Transverse colon (tissue), 4 donors: ENCODE data around the gene SEMA5B. TPM values are rescaled to one million over a fixed set of nuclear protein-coding genes. Genes with fewer than 3 reads are reported as not detected.

Experiments
- DNase-seq: peaks from one replicate; pipeline ENCODE4 v3.0.0-alpha.2; 2019
- H3K27ac ChIP-seq, 4 donors: fragments of 200-600 bp; sonication (generic); 2 replicates each; pipeline ENCODE4 v1.5.1; 2016 to 2018; ENCODE audit warnings: inconsistent platforms in 4 of 4
- H3K27me3 ChIP-seq: fragments of 200-600 bp; sonication (generic); 2 replicates; pipeline ENCODE4 v1.5.1; 2017; ENCODE audit warnings: inconsistent platforms
- H3K36me3 ChIP-seq, 4 donors: fragments of 200-600 bp; sonication (generic); 2 replicates each; pipeline ENCODE4 v1.5.1; 2017 to 2019; ENCODE audit warnings: inconsistent platforms in 4 of 4
- H3K4me1 ChIP-seq, 4 donors: fragments of 200-600 bp; sonication (generic); 2 replicates each; pipeline ENCODE4 v1.5.1; 2017 to 2020; ENCODE audit warnings: inconsistent platforms in 4 of 4
- H3K4me3 ChIP-seq, 4 donors: fragments of 200-600 bp; sonication (generic); 1 replicate in 1 of 4; 2 replicates in 3 of 4; pipeline versions ENCODE4 v1.5.1 to v1.6.1; 2017 to 2019; ENCODE audit warnings: inconsistent platforms in 4 of 4
- H3K9me3 ChIP-seq, 2 donors: fragments of 200-600 bp; sonication (generic); 2 replicates each; pipeline ENCODE4 v1.5.1; 2017 to 2019; ENCODE audit warnings: inconsistent platforms in 2 of 2
- EP300 ChIP-seq: sonication (generic); formaldehyde crosslinking; IDR thresholded peaks from one replicate; pipeline ENCODE4 v1.6.1; 2017; ENCODE audit warnings: antibody characterized with exemption, low read depth
- POLR2A ChIP-seq: fragments of 450-650 bp; IDR thresholded peaks from one replicate; pipeline ENCODE4 v1.6.1; 2016; ENCODE audit warnings: antibody characterized with exemption, mild to moderate bottlenecking, moderate library complexity
- POLR2AphosphoS5 ChIP-seq, 3 donors: sonication (generic); formaldehyde crosslinking; IDR thresholded peaks; one replicate each; pipeline ENCODE4 v1.6.1; 2016; ENCODE audit warnings: antibody characterized with exemption in 3 of 3
- WGBS, 2 donors: methylation state at CpG; one replicate each; pipeline ENCODE4 v1.1.5; 2018; ENCODE audit warnings: low coverage in 1 of 2; 5-methylcytosine and 5-hydroxymethylcytosine counted together
- in situ Hi-C, 4 donors: fragments of 200-750 bp; cut with MboI; loops; one replicate each; pipeline versions ENCODE4 v1.15.0 to v1.15.1; 2017; ENCODE audit warnings: low sequenced_read_pairs in 3 of 4, low pct_ligation_motif_present in 1 of 4, low pct_unique_long_range_greater_than_20kb in 1 of 4
- intact Hi-C: fragments of 100-400 bp; cut with DNase I; formaldehyde crosslinking; loops from one replicate; pipeline ENCODE4 v1.15.1; 2023; ENCODE audit warnings: low total_unique reads
- total RNA-seq, 4 donors: library from RNA; depleted of rRNA; stranded (reverse); fragments of >200 nt; gene quantifications; one replicate each; pipeline ENCODE4 v1.1.0, GENCODE V29; 2016
- TF ChIP-seq, protein P1 (sequence below), 5 experiments: fragments of 200-600 bp in 3 of 5; fragments of 450-650 bp in 2 of 5; sonication (generic) in 3 of 5; IDR thresholded peaks; 1 replicate in 2 of 5; 2 replicates in 3 of 5; pipeline ENCODE4 v1.5.1; 2016 to 2017; ENCODE audit warnings: antibody characterized with exemption in 5 of 5, inconsistent platforms in 3 of 5, mild to moderate bottlenecking in 2 of 5, moderate library complexity in 1 of 5

SEMA5B gene
- total RNA-seq, 4 donors from 2014 or later = 0.16 to 1.4 (median 0.27) TPM; not detected in 1

DNA sequence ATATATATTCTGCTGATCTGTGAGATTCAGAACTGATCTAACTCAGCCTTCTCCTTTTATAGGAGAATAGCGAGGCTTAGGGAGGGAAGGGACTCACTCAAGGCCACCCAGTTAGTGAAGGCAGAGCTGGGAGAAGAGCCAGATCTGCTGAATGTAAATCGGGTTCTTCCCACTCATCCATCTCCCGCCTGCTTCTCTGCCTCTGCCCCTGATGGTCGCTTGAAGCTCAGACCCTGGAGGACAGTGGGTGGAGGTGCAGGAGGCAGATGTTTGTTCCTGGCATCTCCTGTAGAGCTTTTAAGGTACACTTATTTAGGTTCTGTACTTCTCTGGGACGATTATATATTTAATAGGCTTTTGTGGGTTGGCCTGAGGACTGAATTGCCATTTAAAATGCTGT is 43.6 kb upstream of the SEMA5B start:
- peak overlapping the region; percentile 25 to 56 (median 32) for H3K27ac ChIP-seq
- no peaks in the 10 kb centered on the region for H3K9me3 ChIP-seq
- WGBS, 2 donors = 51 to 67% methylated on average over 1 to 5 of the region's 5 CpGs
- H3K27me3 ChIP-seq = no peaks in the 10 kb centered on the region
- intact Hi-C loops (no loop called here), in situ Hi-C loops (no loop called here)
- no peak overlapping the region for H3K4me3 ChIP-seq
- TF ChIP-seq POLR2AphosphoS5 (IDR thresholded peaks at IDR 0.05) = no peak
- TF ChIP-seq POLR2A = no peak
- TF ChIP-seq EP300 = no peak
- TF ChIP-seq, protein P1, sequence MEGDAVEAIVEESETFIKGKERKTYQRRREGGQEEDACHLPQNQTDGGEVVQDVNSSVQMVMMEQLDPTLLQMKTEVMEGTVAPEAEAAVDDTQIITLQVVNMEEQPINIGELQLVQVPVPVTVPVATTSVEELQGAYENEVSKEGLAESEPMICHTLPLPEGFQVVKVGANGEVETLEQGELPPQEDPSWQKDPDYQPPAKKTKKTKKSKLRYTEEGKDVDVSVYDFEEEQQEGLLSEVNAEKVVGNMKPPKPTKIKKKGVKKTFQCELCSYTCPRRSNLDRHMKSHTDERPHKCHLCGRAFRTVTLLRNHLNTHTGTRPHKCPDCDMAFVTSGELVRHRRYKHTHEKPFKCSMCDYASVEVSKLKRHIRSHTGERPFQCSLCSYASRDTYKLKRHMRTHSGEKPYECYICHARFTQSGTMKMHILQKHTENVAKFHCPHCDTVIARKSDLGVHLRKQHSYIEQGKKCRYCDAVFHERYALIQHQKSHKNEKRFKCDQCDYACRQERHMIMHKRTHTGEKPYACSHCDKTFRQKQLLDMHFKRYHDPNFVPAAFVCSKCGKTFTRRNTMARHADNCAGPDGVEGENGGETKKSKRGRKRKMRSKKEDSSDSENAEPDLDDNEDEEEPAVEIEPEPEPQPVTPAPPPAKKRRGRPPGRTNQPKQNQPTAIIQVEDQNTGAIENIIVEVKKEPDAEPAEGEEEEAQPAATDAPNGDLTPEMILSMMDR (IDR thresholded peaks at IDR 0.05) = peak in 3 of 5 experiments; percentile 8 to 27 (median 22)
- no peaks in the 10 kb centered on the region for H3K36me3 ChIP-seq
- peaks cover 9 to 46% (median 29%) of the 10 kb centered on the region in 4 donors for H3K4me1 ChIP-seq
- no peak for DNase-seq

DNA sequence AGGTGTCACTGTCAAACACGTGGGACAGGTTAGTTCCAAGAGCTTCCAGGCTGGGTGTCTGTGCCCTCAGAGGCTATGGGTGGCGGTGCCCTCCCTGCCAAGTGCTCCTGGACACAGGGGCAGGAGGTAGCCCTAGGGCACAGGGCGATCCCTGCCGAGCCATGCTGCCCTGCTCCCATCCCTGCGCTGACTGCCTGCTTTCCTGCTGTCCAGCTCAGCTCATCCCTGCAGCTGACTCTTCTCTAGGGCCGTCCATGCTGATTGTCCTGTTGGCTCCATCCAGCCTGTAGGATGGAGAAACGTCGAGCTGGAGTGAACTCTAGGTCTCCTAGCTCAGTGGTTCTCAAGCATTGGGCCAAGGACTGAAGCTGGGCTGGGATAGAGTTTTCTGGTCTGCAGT is 42.9 kb upstream of the SEMA5B start:
- no peaks in the 10 kb centered on the region for H3K36me3 ChIP-seq
- intact Hi-C loops (no loop called here), in situ Hi-C loops (no loop called here)
- DNase-seq = no peak
- no peak for TF ChIP-seq EP300
- no peak for TF ChIP-seq POLR2A
- TF ChIP-seq, protein P1 (IDR thresholded peaks at IDR 0.05) = no peak
- TF ChIP-seq POLR2AphosphoS5 (IDR thresholded peaks at IDR 0.05) = no peak
- no peaks in the 10 kb centered on the region for H3K27me3 ChIP-seq
- H3K9me3 ChIP-seq = no peaks in the 10 kb centered on the region
- H3K27ac ChIP-seq = peak overlapping the region in 3 of 4 donors; percentile 24 to 36 (median 28)
- peaks cover 9 to 44% (median 26%) of the 10 kb centered on the region in 4 donors for H3K4me1 ChIP-seq
- H3K4me3 ChIP-seq = no peak overlapping the region
- 72% methylated on average over 8 of the region's 8 CpGs; no CpG with 5 or more reads in 1 of the 2 donors for WGBS, 2 donors

DNA sequence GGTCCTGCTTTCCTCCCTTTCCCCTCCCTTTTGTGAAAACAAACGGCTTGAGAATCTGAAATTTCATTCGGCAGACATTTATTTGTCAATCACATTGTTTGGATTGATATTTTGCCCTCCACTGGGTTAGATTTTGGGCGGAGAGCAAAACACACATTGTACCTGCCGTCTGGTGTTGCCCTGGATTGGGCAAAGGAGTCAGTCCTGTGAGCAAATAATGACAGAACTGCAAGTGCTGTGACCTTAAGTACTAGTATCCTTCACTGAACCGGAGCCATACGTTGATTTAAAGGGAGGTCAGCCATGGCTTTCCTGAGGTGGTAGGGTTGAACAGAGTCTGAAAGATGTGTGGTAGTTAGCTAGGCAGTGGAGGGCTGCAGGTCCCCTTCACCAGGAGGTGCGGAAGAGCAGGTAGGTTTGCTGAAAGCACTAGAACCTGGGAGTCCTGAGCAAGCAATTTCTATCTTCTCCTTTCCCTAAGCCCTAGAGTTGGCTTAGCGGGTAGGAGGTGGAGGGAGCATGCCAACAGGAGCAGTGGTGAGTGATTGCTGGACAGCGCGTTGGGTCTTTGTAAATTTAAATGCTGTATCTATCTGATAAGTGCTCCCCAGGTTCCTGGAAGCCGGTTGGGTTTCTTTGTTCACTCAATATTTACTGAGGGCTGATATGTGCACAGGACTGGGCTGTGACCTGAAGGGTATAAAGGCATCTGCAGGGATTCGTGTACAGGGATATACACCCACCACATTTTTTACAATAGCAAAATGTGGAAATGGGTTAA is 41.2 kb upstream of the SEMA5B start:
- H3K4me1 ChIP-seq = peaks cover 9 to 43% (median 26%) of the 10 kb centered on the region in 4 donors

More for the DNA sequence above, 41.2 kb upstream of the SEMA5B start:
- intact Hi-C loops (no loop called here), in situ Hi-C loops (no loop called here)
- DNase-seq = no peak
- WGBS, 2 donors = 45 to 67% methylated on average over 4 to 12 of the region's 12 CpGs
- Histone ChIP-seq H3K27ac (peak overlapping the region; percentile 77 to 94 (median 88)), H3K4me3 (peak overlapping the region in 2 of 4 donors; percentile 57 to 98), H3K27me3 (no peaks in the 10 kb centered on the region), H3K9me3 (no peaks in the 10 kb centered on the region), H3K36me3 (no peaks in the 10 kb centered on the region)
- TF ChIP-seq EP300 (no peak), POLR2A (no peak), POLR2AphosphoS5 (IDR thresholded peaks at IDR 0.05) (no peak)
- TF ChIP-seq, protein P1 (IDR thresholded peaks at IDR 0.05) = no peak
